Naive B cell (primary cell): ENCODE measurements around the gene ZNF285. TPM values are rescaled to one million over a fixed set of nuclear protein-coding genes. Genes with fewer than 3 reads are reported as not detected.
"Not testable (repeated sequence)": the region's sequence is repeated elsewhere in the genome, so short reads cannot be mapped to it uniquely, and the experiment has no call there.

ENCODE experiments used
- ATAC-seq, 2 donors: fragments of 150-1000 bp; cut with Tn5 transposase; 2 replicates each; pipeline ENCODE4 v1.10.0; 2021; ENCODE audit warnings: low read depth in 2 of 2, mild to moderate bottlenecking in 2 of 2, moderate library complexity in 2 of 2
- DNase-seq: peaks from one replicate; pipeline ENCODE4 v3.0.0; 2022
- H3K27ac Mint-ChIP-seq, 6 donors: one replicate each; pipeline ENCODE4 v1.8.0; 2020 to 2022; ENCODE audit warnings: mild to moderate bottlenecking in 6 of 6, mixed read lengths in 6 of 6, moderate library complexity in 5 of 6, inconsistent platforms in 2 of 6
- H3K27me3 Mint-ChIP-seq, 3 donors: one replicate each; pipeline ENCODE4 v1.8.0; 2021 to 2022; ENCODE audit warnings: mixed read lengths in 3 of 3, mild to moderate bottlenecking in 1 of 3
- H3K36me3 Mint-ChIP-seq, 2 donors: one replicate each; pipeline ENCODE4 v1.8.0; 2020 to 2022; ENCODE audit warnings: mixed read lengths in 2 of 2, inconsistent platforms in 1 of 2, mild to moderate bottlenecking in 1 of 2
- H3K4me1 Mint-ChIP-seq, 3 donors: one replicate each; pipeline ENCODE4 v1.8.0; 2020 to 2022; ENCODE audit warnings: mixed read lengths in 3 of 3, inconsistent platforms in 1 of 3, mild to moderate bottlenecking in 1 of 3, moderate library complexity in 1 of 3
- H3K4me3 Mint-ChIP-seq, 8 donors: one replicate each; pipeline ENCODE4 v1.8.0; 2020 to 2022; ENCODE audit warnings: mild to moderate bottlenecking in 8 of 8, mixed read lengths in 8 of 8, moderate library complexity in 8 of 8, inconsistent platforms in 2 of 8
- H3K9me3 Mint-ChIP-seq, 7 donors: one replicate each; pipeline ENCODE4 v1.8.0; 2020 to 2022; ENCODE audit warnings: mixed read lengths in 7 of 7, mild to moderate bottlenecking in 5 of 7, inconsistent platforms in 2 of 7, moderate library complexity in 1 of 7
- polyA plus RNA-seq, 6 donors: library from polyadenylated mRNA; unstranded; fragments of 300-500 nt; fragmentation: Illumina TruSeq; gene quantifications; one replicate each; pipeline ENCODE4 v1.2.3, GENCODE V29; 2021; ENCODE audit warnings: low read depth in 6 of 6

The ZNF285 gene
- 10 to 100 TPM in 2 of 6 donors, 1 to 10 TPM in 4; 5.3 to 10.7 (median 8.2) TPM for polyA plus RNA-seq

- DNase-seq (peak; percentile 85), ATAC-seq (peak; percentile 99)
- H3K36me3 Mint-ChIP-seq = peaks cover 28 to 35% of the 10 kb centered on the region in 2 donors
- peak within 1 kb of the TSS; percentile 89 to 100 (median 98) for H3K4me3 Mint-ChIP-seq
- peaks cover 0 to 22% (median 10%) of the 10 kb centered on the region in 3 donors for H3K27me3 Mint-ChIP-seq
- H3K4me1 Mint-ChIP-seq = peaks cover 7 to 17% (median 11%) of the 10 kb centered on the region in 3 donors
- H3K27ac Mint-ChIP-seq = peak within 1 kb of the TSS in 5 of 6 donors; percentile 74 to 95 (median 90)
- peaks cover 12 to 57% (median 48%) of the 10 kb centered on the region in 7 donors for H3K9me3 Mint-ChIP-seq
Observed at GRCh38 chr19:44401139-44402115, at the start of gene ZNF285. ZNF285 (minus strand) TSS chr19:44401608; CDS start chr19:44397213, 4,395 bp downstream.

- ATAC-seq = peak; percentile 100
- peaks cover 55 to 80% of the 10 kb centered on the region in 2 donors for H3K36me3 Mint-ChIP-seq
- peak; percentile 79 for DNase-seq
- peak within 1 kb of the TSS; percentile 86 to 99 (median 96) for H3K4me3 Mint-ChIP-seq
- peak within 1 kb of the TSS in 5 of 6 donors; percentile 28 to 88 (median 86) for H3K27ac Mint-ChIP-seq
- H3K27me3 Mint-ChIP-seq = peaks cover 8 to 21% (median 20%) of the 10 kb centered on the region in 3 donors
- peaks cover 5 to 18% (median 7%) of the 10 kb centered on the region in 3 donors for H3K4me1 Mint-ChIP-seq
- peaks cover 48 to 96% (median 76%) of the 10 kb centered on the region in 7 donors for H3K9me3 Mint-ChIP-seq
Observed at GRCh38 chr19:44447916-44448674, 46.7 kb upstream of the ZNF285 start, which contains the start of gene ZNF229. ZNF229 (minus strand) TSS chr19:44448472; CDS start chr19:44442847, 5,625 bp downstream.

- no peak overlapping the region for H3K4me3 Mint-ChIP-seq
- peaks cover 66 to 67% of the 10 kb centered on the region in 2 donors for H3K36me3 Mint-ChIP-seq
- no peak overlapping the region for H3K27ac Mint-ChIP-seq
- no peaks in the 10 kb centered on the region for H3K27me3 Mint-ChIP-seq
- no peak for ATAC-seq
- peaks cover 31 to 81% (median 61%) of the 10 kb centered on the region in 7 donors for H3K9me3 Mint-ChIP-seq
- no peak for DNase-seq
- H3K4me1 Mint-ChIP-seq = no peaks in the 10 kb centered on the region
Observed at GRCh38 chr19:44438441-44438840, 37.0 kb upstream of the ZNF285 start.

- peaks cover 22 to 85% (median 75%) of the 10 kb centered on the region in 7 donors for H3K9me3 Mint-ChIP-seq
- no peaks in the 10 kb centered on the region for H3K27me3 Mint-ChIP-seq
- H3K36me3 Mint-ChIP-seq = peaks cover 67 to 68% of the 10 kb centered on the region in 2 donors
- H3K4me1 Mint-ChIP-seq = no peaks in the 10 kb centered on the region
- no peak overlapping the region for H3K4me3 Mint-ChIP-seq
- peak overlapping the region in 1 of 6 donors; percentile 18 for H3K27ac Mint-ChIP-seq
- ATAC-seq = no peak
- DNase-seq = no peak
Observed at GRCh38 chr19:44435441-44435840, 34.0 kb upstream of the ZNF285 start.

- H3K27ac Mint-ChIP-seq = no peak overlapping the region
- no peaks in the 10 kb centered on the region for H3K4me1 Mint-ChIP-seq
- no peaks in the 10 kb centered on the region for H3K27me3 Mint-ChIP-seq
- DNase-seq (no peak), ATAC-seq (no peak)
- H3K9me3 Mint-ChIP-seq = peaks cover 26 to 96% (median 89%) of the 10 kb centered on the region in 7 donors
- H3K4me3 Mint-ChIP-seq = no peak overlapping the region
- peaks cover 77 to 83% of the 10 kb centered on the region in 2 donors for H3K36me3 Mint-ChIP-seq
Observed at GRCh38 chr19:44430956-44431355, 29.5 kb upstream of the ZNF285 start.

GRCh38 chr19:44415553-44415952, 14.1 kb upstream of the ZNF285 start:
- peaks cover 10 to 15% of the 10 kb centered on the region in 2 donors for H3K36me3 Mint-ChIP-seq
- H3K27me3 Mint-ChIP-seq = peaks cover 9 to 26% (median 11%) of the 10 kb centered on the region in 3 donors
- not testable (repeated sequence) for H3K4me3 Mint-ChIP-seq, ATAC-seq, DNase-seq, H3K4me1 Mint-ChIP-seq, H3K27ac Mint-ChIP-seq
- peaks cover 18 to 55% (median 43%) of the 10 kb centered on the region in 7 donors for H3K9me3 Mint-ChIP-seq

GRCh38 chr19:44389268-44389667, 12.1 kb downstream of the ZNF285 start:
- H3K4me3 Mint-ChIP-seq, DNase-seq, ATAC-seq, H3K27me3 Mint-ChIP-seq, H3K27ac Mint-ChIP-seq, H3K4me1 Mint-ChIP-seq: not testable (repeated sequence)
- H3K36me3 Mint-ChIP-seq = peaks cover 68 to 78% of the 10 kb centered on the region in 2 donors
- H3K9me3 Mint-ChIP-seq = peaks cover 13 to 62% (median 45%) of the 10 kb centered on the region in 7 donors

- Mint-ChIP-seq H3K36me3 (peaks cover 15% of the 10 kb centered on the region in 2 donors), H3K27me3 (peaks cover 3 to 28% (median 6%) of the 10 kb centered on the region in 3 donors), H3K27ac (no peak overlapping the region), H3K4me1 (no peaks in the 10 kb centered on the region), H3K4me3 (no peak overlapping the region), H3K9me3 (peaks cover 0 to 79% (median 37%) of the 10 kb centered on the region in 7 donors)
- no peak for DNase-seq
- ATAC-seq = no peak
Observed at GRCh38 chr19:44374789-44375188, 26.6 kb downstream of the ZNF285 start.

- no peak overlapping the region for H3K27ac Mint-ChIP-seq
- peaks cover 14 to 32% (median 16%) of the 10 kb centered on the region in 3 donors for H3K27me3 Mint-ChIP-seq
- peaks cover 11 to 28% of the 10 kb centered on the region in 2 donors for H3K36me3 Mint-ChIP-seq
- peaks cover 4 to 81% (median 33%) of the 10 kb centered on the region in 7 donors for H3K9me3 Mint-ChIP-seq
- ATAC-seq (no peak), DNase-seq (no peak)
- H3K4me1 Mint-ChIP-seq = no peaks in the 10 kb centered on the region
- H3K4me3 Mint-ChIP-seq = no peak overlapping the region
Observed at GRCh38 chr19:44371815-44372480, 29.5 kb downstream of the ZNF285 start.

- Mint-ChIP-seq H3K9me3 (peaks cover 4 to 70% (median 20%) of the 10 kb centered on the region in 7 donors), H3K4me1 (no peaks in the 10 kb centered on the region), H3K27ac (no peak overlapping the region), H3K4me3 (peak overlapping the region in 2 of 8 donors; percentile 36 to 57), H3K36me3 (peaks cover 0 to 14% of the 10 kb centered on the region in 2 donors), H3K27me3 (peaks cover 21 to 43% (median 34%) of the 10 kb centered on the region in 3 donors)
- ATAC-seq (no peak), DNase-seq (no peak)
Observed at GRCh38 chr19:44367024-44367423, 34.4 kb downstream of the ZNF285 start.

GRCh38 chr19:44356383-44357111, 44.9 kb downstream of the ZNF285 start, which contains the start of gene ZNF112:
ZNF112 (minus strand) TSS chr19:44356680; CDS start chr19:44340539, 16,141 bp downstream.
- Mint-ChIP-seq H3K9me3 (peaks cover 7 to 64% (median 26%) of the 10 kb centered on the region in 7 donors), H3K36me3 (peaks cover 9 to 11% of the 10 kb centered on the region in 2 donors), H3K27me3 (peaks cover under 1 to 5% (median 2%) of the 10 kb centered on the region in 3 donors), H3K27ac (peak within 1 kb of the TSS; percentile 55 to 95 (median 77)), H3K4me3 (peak within 1 kb of the TSS; percentile 72 to 94 (median 89)), H3K4me1 (peaks cover 14 to 19% (median 16%) of the 10 kb centered on the region in 3 donors)
- peak; percentile 20 for DNase-seq
- ATAC-seq = peak; percentile 53 to 55

- Mint-ChIP-seq H3K27ac (no peak overlapping the region), H3K4me1 (peaks cover 5 to 12% (median 11%) of the 10 kb centered on the region in 3 donors)
- no peak for ATAC-seq
Observed at GRCh38 chr19:44346556-44346955, 54.9 kb downstream of the ZNF285 start.

More at GRCh38 chr19:44346556-44346955, 54.9 kb downstream of the ZNF285 start:
- H3K9me3 Mint-ChIP-seq = peaks cover under 1 to 55% (median 31%) of the 10 kb centered on the region in 7 donors
- no peaks in the 10 kb centered on the region for H3K27me3 Mint-ChIP-seq
- no peak overlapping the region for H3K4me3 Mint-ChIP-seq
- no peak for DNase-seq
- H3K36me3 Mint-ChIP-seq = peaks cover 10 to 17% of the 10 kb centered on the region in 2 donors
